Measurements from ENCODE around the gene TUBA8.
"Not testable (repeated sequence)": the region's sequence is repeated elsewhere in the genome, so short reads cannot be mapped to it uniquely, and the experiment has no call there.

TUBA8 gene

DNA sequence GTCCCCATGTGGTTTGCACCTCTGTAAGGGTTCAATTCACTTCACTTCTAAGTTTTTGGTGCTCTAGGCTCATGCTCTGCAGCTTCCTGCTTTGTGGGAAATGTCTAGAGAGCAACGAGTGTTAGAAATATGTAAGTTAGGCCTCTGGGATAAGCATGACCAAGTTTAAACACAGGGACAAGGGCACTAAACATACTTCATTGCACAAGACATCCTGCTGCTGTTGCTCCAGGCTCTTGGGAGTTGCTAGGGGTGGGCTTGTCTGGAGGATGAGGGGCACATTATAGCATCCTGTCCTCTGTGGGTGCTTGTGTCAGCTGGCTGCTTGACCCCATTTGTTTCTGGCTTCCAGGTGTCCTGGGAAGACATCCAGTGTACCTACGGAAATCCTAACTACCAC is 62.8 kb downstream of the TUBA8 start:
- DNase-seq (ENCODE audit: low read depth), result not testable (repeated sequence)

All from T-helper 22 cell (primary cell).